SIG-M5 treated with dmso at 0.1 percent for 504 hours (cell line): Measurements from ENCODE around the gene CCDC68.

ENCODE experiments used
- DNase-seq: peaks from one replicate; lab custom pipeline; 2025; ENCODE audit not compliant: unreplicated experiment; lab: John Stamatoyannopoulos, UW

CCDC68 gene

GRCh38 chr18:54961868-54962267 lies 2.6 kb upstream of the CCDC68 start:
- no peak for DNase-seq

GRCh38 chr18:54961016-54961423 lies 1.8 kb upstream of the CCDC68 start:
- DNase-seq, result peak; percentile 7

DNA sequence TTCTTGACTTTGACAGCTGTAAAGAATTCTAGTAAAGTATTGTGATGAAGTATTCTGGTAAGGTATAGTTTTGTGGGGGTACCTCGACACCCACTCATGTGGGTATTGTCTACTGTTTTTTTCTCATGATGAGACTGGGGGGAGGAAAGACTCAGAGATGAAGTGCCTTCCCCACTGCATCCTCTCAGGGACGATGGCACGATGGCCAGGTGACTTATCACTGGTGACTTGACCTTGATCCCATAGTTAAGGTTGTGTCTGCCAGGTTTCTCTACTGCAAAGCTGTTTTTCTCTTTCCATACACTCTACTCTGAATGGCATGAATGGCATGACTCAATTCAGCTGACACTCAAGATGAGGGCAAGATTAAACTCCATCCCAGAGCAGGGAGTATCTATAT lies 936 bp upstream of the CCDC68 start:
- DNase-seq, result no peak

DNA sequence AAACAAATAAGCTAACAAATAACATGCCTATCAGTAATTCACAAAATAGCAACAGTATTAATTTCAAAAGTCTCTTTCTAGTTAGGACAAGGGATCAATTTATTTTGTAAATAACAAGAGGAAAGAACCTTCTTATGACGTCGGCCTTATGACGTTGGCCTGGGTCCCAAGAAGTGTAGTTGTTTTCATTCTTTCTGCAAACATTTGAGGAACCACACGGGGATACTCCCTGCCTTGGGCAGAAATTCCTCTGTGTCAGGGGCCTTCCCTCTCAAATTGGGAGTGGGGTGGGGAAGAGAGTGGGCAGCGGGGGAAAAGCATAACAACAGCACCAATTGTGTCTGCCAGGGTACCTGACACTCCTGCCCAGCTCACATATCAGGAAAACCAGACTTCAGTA lies 1.3 kb downstream of the CCDC68 start:
- DNase-seq, result no peak

GRCh38 chr18:54957296-54957832 lies 1.9 kb downstream of the CCDC68 start:
- no peak for DNase-seq

- DNase-seq, result no peak
These were observed 2.8 kb downstream of the CCDC68 start for GRCh38 chr18:54956506-54956905.

- DNase-seq, result no peak
These were observed 7.2 kb downstream of the CCDC68 start for GRCh38 chr18:54952026-54952425.

- no peak for DNase-seq
These were observed 9.0 kb downstream of the CCDC68 start for GRCh38 chr18:54950221-54950620.

DNA sequence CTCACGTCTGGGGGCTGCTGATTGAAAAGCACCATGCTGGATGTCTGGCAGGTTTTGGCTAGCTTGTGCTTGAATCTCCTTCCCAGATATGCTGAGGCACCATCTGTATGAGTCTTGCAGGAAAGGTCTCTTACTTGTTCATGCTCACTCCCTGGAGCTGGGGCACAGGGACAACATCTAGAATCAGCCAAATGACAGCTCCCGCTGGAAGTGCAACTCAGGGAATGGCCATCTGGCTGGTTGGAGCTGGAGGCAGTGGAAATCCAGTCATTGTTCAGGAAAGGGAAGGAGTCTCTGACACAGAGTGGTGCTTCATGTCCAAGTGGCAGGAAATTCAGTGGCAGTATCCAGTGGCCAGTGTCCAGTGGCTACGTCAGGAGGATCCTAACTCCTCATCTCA lies 9.7 kb downstream of the CCDC68 start:
- no peak for DNase-seq

DNA sequence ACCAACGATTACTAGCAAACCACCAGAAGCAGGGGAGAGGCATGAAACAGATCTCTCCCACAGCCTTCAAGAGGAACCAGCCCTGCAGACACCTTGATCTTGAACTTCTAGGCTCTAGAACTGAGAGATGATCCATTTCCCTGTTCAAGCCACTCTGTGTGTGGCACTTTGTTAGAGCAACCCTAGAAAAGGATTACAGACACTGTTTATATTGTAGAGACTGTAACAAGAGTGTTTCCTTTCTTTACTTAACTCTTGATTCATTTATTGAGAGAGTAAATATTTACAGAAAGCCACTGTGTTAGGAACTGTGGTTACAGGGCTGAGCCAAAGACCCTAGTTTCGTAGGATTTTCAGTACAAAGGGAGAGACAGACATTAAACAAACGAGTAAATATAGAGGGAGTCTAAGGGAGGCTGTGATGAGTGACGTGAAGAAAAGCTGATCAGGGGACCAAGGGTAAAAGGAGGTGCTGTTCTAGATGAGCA lies 10.9 kb downstream of the CCDC68 start:
- DNase-seq, result no peak

DNA sequence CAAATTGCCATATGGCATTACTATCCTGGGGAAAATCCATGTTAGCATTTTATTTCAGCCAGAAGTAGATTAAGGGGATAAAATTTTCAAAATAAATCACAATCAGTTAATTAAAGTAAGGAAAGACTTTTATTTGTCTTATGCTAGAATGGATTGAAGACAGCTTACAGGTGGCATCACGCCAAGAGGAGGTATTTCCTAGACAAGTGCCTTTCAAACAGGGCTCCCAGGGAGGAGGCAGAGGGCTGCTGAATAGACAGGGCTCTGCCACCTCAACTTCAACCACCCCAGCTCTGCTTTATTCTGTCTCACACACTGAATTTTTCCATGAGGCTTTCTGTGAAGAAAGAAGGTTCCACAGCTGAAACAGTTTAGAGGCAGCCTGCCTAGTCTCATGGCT lies 12.2 kb downstream of the CCDC68 start:
- no peak for DNase-seq

GRCh38 chr18:54946149-54946581 lies 13.1 kb downstream of the CCDC68 start:
- peak; percentile 19 for DNase-seq

DNA sequence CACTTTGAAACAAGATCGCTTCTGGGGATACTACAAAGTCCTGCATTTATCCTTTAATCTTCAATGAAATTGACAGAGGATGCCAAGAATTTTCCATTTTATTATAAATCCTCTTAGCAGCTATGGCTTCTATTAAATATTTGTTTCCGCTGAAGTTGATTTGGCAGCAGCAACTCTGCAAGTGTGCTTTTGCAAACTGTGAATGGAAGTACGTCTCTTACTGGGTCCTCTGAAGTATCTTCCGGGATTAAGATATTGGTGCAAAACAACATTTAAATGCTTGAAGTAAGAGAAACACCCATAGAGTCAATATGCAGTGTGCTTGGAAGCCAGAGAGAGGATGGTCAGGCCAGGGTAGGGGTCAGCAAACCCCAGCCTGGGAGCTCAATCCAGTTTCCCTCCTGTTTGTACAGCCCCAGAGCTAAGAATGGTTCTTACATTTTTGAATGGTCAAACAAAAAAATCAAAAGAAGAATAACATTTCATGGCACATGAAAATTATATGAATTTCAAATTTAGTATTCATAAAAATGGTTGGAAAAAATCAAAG lies 13.6 kb downstream of the CCDC68 start:
- DNase-seq, result no peak

- no peak for DNase-seq
These were observed 16.7 kb downstream of the CCDC68 start for GRCh38 chr18:54942569-54942968.

GRCh38 chr18:54942144-54942543 lies 17.1 kb downstream of the CCDC68 start:
- no peak for DNase-seq

GRCh38 chr18:54939361-54939917 lies 19.8 kb downstream of the CCDC68 start:
- no peak for DNase-seq

DNA sequence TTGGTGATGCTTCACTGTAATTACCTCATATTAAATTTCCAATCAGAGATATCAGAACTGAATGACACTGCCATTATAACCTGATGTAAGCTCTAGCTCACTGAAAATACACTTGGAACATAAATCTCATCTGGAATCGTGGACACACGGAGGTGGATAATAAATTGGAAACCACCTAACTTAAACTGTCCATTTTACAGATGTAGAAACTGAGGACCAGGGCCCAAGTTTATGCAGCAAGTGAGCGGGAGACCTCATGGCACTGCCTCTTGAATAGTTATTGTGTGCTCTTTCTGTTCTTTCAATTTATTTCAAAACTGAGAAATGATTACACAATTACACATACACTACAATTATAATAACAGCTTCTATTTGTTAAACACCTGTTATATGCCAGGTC lies 20.8 kb downstream of the CCDC68 start:
- DNase-seq, result no peak

- DNase-seq, result no peak
These were observed 26.8 kb downstream of the CCDC68 start for GRCh38 chr18:54932472-54932871.

GRCh38 chr18:54931152-54931551 lies 28.1 kb downstream of the CCDC68 start:
- no peak for DNase-seq

DNA sequence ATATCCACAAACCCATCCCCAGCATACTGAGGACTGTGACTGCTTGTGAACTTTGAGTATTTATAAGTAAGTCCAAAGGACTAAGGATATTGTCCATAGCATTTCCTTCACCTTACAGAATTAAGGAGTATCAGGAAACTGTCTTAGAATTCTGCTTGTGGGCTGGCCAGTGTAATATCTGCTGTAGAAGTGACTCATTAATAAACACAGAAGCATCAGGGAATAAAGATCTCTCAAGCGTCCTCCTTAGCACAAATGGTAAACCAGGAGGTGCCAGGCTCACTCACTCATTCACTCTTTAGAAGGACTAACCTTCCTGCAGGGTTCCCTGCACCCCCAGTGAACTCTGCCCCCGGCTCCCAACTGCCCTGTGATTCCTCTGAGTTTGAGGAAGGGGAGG lies 31.0 kb downstream of the CCDC68 start:
- no peak for DNase-seq

GRCh38 chr18:54926593-54927325 lies 32.5 kb downstream of the CCDC68 start:
- no peak for DNase-seq

- no peak for DNase-seq
These were observed 34.3 kb downstream of the CCDC68 start for GRCh38 chr18:54924948-54925347.
